GM21737 (cell line): ENCODE data around the gene UBE2M.

Source experiments
- ATAC-seq: cut with Tn5 transposase; IDR thresholded peaks from one replicate; pipeline ENCODE4 v1.9.1; 2021; ENCODE audit warnings: mild to moderate bottlenecking, moderate library complexity; ENCODE audit not compliant: unreplicated experiment

Gene UBE2M

GRCh38 chr19:58571575-58571947 is 13.2 kb upstream of the UBE2M start:
- ATAC-seq: no peak

GRCh38 chr19:58570770-58571574 is 12.6 kb upstream of the UBE2M start:
- ATAC-seq: no peak

GRCh38 chr19:58569943-58570670 is 11.7 kb upstream of the UBE2M start:
- ATAC-seq: no peak

DNA sequence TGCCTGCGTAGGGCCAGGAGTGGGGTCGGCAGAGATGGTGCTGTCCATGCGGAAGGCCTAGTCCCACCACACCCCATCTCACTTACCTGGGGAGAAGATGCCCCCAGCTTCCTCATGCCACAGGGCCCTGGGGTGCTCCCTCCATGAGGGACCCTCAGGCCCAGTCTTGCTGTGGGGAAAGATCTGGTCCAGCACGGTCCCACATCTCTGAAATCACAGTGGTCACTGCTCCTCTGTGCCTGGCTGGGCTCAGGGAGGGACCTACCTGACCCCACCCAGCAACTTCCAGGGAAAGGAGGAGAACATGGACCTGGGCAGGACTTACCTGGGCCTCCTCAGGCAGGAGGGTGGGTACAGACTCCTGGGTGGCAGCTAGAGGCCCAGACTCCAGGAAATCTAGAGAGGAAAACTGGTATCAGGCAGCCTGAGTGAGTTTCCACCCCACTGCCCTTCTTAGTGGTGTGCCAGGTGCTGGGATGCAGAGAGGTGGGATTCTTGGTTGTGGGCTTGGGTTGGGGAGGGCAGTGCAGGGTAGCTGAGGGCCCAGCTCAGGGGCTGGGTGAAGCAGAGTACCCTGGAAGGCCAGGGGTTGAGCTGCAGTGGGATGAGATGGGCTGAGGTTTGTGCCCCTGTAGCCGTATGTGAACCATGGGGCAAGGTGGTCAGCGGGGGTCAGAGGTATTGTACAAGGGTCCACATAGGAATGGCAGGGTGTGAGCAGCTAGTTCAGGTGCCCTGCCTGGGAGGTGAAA is 11.0 kb upstream of the UBE2M start:
- ATAC-seq: no peak

- ATAC-seq: no peak
Observed at GRCh38 chr19:58568453-58569130, 10.2 kb upstream of the UBE2M start.

DNA sequence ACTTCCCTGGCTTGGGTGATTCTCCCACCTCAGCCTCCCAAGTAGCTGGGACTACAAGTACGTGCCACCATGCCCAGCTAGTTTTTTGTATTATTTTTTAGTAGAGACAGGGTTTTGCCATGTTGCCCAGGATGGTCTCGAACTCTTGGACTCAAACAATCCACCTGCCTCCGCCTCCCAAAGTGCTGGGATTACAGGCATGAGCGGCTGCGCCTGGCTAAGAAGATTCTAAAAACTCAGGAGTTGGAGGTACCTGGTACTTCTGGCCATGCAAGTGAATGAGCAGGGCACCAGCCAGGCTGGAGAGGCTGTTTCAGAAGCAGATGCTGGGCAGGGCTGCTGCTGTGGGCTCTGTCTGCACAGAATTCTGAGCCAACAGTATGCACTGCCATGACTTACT is 8.6 kb upstream of the UBE2M start:
- no peak for ATAC-seq

- no peak for ATAC-seq
Observed at GRCh38 chr19:58563823-58564222, 5.4 kb upstream of the UBE2M start.

GRCh38 chr19:58563034-58563573 is 4.7 kb upstream of the UBE2M start:
- ATAC-seq: no peak

GRCh38 chr19:58562122-58563033 is 4.0 kb upstream of the UBE2M start:
- ATAC-seq: no peak

GRCh38 chr19:58561373-58562121 is 3.1 kb upstream of the UBE2M start:
- no peak for ATAC-seq

- no peak for ATAC-seq
Observed at GRCh38 chr19:58560921-58561320, 2.5 kb upstream of the UBE2M start.

DNA sequence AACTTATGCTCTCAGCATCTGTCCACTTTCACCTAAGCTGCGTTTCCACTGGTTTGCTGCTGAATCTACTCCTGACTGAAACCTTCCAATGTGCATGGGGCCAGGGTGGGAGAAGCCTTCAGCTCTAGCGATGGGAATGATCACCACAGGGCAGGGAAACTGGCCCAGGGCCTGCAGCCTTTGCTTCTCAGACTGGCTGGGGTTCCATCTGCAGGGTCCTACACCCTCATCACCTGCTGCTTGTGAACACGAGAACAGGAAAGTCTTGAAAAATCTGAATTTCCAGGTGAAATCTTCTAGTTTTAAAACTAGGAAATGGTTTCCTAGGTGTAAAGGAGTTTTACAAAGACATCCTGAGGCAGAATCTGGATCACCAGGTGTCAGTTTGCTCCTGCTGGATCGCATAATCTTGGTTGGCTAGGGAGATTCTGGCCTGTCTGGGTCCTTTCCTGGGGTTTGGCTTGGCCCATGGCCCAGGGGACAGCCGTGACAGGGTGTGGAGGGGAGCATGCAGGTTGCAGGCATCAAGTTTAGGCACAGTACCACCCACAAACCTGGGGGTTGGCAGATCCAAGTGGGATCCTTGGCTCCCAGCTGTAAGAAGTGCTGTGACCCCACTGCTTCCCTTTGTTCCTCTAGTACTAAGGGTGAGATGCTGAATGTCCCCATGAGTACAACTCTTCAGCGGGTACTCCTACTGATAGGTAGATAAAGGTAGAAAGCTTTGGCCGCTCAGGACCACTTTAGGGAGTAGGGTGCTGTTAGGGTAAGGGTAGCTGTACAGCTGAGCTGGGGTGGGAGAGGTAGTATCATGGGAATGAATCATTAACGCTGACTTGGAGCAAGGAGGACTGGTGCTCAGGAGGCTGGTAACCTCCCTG is 1.8 kb upstream of the UBE2M start:
- no peak for ATAC-seq

DNA sequence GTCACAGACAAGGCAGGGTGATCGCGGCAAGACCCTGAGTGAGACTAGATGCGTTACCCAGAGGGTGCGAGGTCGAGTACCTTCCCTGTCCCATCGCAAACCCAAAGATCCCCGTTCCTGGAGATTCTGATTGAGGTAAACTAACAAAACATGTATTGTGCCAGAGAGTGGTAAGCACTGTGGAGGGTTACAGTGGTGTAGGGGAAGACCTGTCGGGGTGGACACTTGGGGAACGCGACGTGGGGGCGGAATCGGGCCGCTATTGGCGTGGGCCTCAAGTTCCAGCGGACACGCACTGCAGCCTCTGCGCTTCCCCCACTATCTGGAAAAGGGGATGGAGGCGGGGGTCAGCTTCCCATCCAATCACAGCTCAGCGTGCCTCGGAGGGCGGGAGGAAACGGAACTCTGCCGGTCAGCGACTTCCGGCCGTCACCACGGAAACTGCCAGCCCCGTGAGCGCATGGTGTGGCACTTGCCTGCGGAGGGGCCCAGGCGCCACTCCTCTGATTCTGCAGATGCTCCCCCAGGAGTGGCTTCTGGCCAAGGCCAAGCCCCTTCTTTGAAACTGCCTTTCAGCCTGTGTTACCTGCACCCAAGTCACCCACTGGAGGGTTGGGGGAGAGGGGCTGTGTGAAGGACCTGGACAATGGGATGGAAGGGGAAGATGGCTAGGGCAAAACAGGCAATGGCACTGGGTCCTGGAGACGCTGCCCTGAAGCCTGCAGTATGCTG is 1.0 kb upstream of the UBE2M start:
- ATAC-seq: no peak

GRCh38 chr19:58558623-58559274 is 338 bp upstream of the UBE2M start:
- ATAC-seq: peak; percentile 55

- no peak for ATAC-seq
Observed at GRCh38 chr19:58557221-58558065, 968 bp downstream of the UBE2M start.

DNA sequence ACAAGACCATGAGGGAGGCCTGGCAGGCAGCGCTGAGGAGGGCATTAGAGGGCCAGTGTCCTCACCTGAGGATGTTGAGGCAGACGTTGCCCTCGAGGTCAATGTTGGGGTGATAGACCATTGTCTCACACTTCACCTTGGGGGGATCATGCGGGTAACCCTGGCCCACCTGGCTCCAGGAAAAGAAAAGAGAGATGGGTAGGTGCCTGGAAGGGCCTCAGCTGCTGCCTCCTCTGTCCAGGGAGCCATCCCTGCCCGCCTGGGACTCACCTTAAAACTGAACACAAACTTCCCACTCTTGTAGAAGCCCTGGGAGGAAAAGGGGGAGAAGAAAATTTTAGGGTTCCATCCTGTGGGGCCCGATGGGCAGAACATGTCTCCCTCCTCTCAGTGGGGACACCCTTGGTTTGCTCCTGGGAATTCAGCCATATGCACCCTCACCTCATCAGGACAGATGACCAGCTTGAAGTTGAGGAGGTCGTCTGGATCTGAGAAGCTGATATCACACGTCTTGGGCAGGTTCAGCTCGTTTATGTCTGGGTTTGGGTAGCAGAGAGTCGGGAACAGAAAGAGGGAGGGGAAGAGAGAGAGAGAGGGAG is 1.7 kb downstream of the UBE2M start:
- no peak for ATAC-seq
